Karpas-422 (cell line): ENCODE results near the gene GAK. TPM values are rescaled to one million over a fixed set of nuclear protein-coding genes. Genes with fewer than 3 reads are reported as not detected.
"Not testable (repeated sequence)": the region's sequence is repeated elsewhere in the genome, so short reads cannot be mapped to it uniquely, and the experiment has no call there.

ENCODE experiments used
- DNase-seq: peaks from one replicate; pipeline ENCODE4 v3.0.0-alpha.2; 2015
- H2AFZ ChIP-seq: fragments of 200-600 bp; sonication (generic); 2 replicates; pipeline ENCODE4 v1.6.1; 2014; ENCODE audit warnings: antibody characterized with exemption, low read length, mixed read lengths
- H3K27ac ChIP-seq: fragments of 200-600 bp; sonication (generic); 2 replicates; pipeline ENCODE4 v1.5.1; 2014; ENCODE audit warnings: mild to moderate bottlenecking, low read length, moderate library complexity
- H3K27me3 ChIP-seq: fragments of 200-600 bp; sonication (generic); 2 replicates; pipeline ENCODE4 v1.6.1; 2014; ENCODE audit warnings: low read length, mixed read lengths
- H3K36me3 ChIP-seq: fragments of 200-600 bp; sonication (generic); 2 replicates; pipeline ENCODE4 v1.6.1; 2014; ENCODE audit warnings: low read length, mixed read lengths; ENCODE audit not compliant: insufficient read depth
- H3K4me1 ChIP-seq: fragments of 200-600 bp; sonication (generic); 2 replicates; pipeline ENCODE4 v1.6.1; 2014; ENCODE audit warnings: mild to moderate bottlenecking, low read length, mixed read lengths
- H3K4me2 ChIP-seq: fragments of 200-600 bp; sonication (generic); 2 replicates; pipeline ENCODE4 v1.6.1; 2014; ENCODE audit warnings: low read length, low read depth, mild to moderate bottlenecking; ENCODE audit not compliant: poor library complexity, severe bottlenecking
- H3K4me3 ChIP-seq: fragments of 200-600 bp; sonication (generic); 2 replicates; pipeline ENCODE4 v1.5.1; 2014; ENCODE audit warnings: mild to moderate bottlenecking, antibody characterized with exemption, low read length, mixed read lengths
- H3K79me2 ChIP-seq: fragments of 200-600 bp; sonication (generic); 2 replicates; pipeline ENCODE4 v1.6.1; 2014; ENCODE audit warnings: mild to moderate bottlenecking, low read length, mixed read lengths
- H3K9ac ChIP-seq: fragments of 200-600 bp; sonication (generic); 2 replicates; pipeline ENCODE4 v1.6.0; 2014; ENCODE audit warnings: low read length
- H3K9me2 ChIP-seq: fragments of 200-600 bp; sonication (generic), shearing (Covaris generic); replicated peaks from 2 replicates; pipeline ENCODE4 v1.6.0; 2014; ENCODE audit warnings: mild to moderate bottlenecking, low read length, moderate library complexity; ENCODE audit not compliant: insufficient read depth
- H3K9me3 ChIP-seq: fragments of 300-700, 200-600 bp; sonication (generic); 2 replicates; pipeline ENCODE4 v1.6.1; 2014; ENCODE audit warnings: low read length, mixed read lengths
- H4K20me1 ChIP-seq: fragments of 200-600 bp; sonication (generic); 2 replicates; pipeline ENCODE4 v1.6.1; 2014; ENCODE audit warnings: mild to moderate bottlenecking, antibody characterized with exemption, low read length, low read depth; ENCODE audit not compliant: insufficient read depth
- total RNA-seq: library from RNA; depleted of rRNA; stranded (reverse); fragments of >200 nt; shearing (Covaris generic); gene quantifications from 2 replicates; pipeline ENCODE4 v1.2.3, GENCODE V29; 2014; ENCODE audit warnings: low replicate concordance

The GAK gene
- total RNA-seq, 1 experiment from 2014 or later, result 48.8 TPM

DNA sequence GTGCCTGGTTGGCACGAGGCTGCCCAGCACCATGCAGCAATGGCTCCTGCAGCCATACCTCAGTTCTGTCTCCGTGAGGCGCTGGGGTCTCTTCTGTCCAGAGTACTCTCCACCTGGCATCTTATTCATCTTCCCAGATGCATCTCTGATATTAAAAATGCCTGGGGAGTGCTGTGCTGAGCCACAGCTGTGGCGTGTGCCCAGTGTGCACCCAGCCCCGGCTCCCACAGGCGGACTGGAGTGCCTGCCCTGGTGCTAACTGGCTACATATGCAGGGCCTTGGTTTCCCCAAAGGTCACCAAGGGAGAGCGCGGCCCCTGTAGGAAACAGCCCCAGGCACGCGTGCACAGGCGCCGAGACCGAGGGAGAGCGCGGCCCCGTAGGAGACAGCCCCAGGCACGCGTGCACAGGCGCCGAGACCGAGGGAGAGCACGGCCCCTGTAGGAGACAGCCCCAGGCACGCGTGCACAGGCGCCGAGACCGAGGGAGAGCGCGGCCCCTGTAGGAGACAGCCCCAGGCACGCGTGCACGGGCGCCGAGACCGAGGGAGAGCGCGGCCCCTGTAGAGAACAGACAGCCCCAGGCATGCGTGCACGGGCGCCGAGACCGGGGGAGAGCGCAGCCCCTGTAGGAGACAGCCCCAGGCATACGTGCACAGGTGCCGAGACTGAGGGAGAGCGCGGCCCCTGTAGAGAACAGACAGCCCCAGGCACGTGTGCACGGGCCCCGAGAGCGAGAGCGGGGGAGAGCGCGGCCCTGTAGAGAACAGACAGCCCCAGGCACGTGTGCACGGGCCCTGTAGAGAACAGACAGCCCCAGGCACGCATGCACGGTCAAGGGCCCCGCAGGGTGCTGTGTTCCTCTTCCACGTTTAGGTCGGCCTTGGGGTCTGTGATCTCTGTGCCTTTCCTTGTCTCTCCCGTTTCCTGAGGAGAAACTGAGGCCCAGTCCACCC lies 14.7 kb upstream of the GAK start:
- DNase-seq, result no peak
- H3K4me2 ChIP-seq, result no peak overlapping the region
- no peak overlapping the region for H3K4me3 ChIP-seq
- no peaks in the 10 kb centered on the region for H3K9me2 ChIP-seq
- no peak overlapping the region for H3K27ac ChIP-seq
- no peaks in the 10 kb centered on the region for H3K36me3 ChIP-seq
- H3K27me3 ChIP-seq, result no peaks in the 10 kb centered on the region
- H3K9ac ChIP-seq, result no peak overlapping the region
- H3K4me1 ChIP-seq, result no peaks in the 10 kb centered on the region
- no peaks in the 10 kb centered on the region for H3K79me2 ChIP-seq
- H2AFZ ChIP-seq, result no peak overlapping the region
- no peaks in the 10 kb centered on the region for H3K9me3 ChIP-seq
- H4K20me1 ChIP-seq, result peaks cover 5% of the 10 kb centered on the region; the same call in 1 of the 2 replicates

DNA sequence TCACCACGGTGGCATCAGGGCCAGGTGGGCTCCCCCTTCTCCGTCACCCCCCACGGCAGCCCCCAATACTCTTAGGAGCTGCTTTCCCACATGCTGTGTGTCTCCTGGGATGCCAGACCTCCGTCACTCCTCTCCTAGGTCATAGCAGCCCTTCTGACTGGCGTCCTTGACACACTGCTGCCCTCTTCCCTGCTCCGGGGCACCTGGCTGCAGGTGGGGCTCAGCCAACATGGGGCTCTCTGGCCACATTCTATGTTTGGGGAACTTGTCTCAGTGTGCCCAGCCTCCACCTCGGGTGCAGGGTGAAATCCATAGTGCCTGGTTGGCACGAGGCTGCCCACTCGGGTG lies 14.0 kb upstream of the GAK start:
- H3K9me2 ChIP-seq, result no peaks in the 10 kb centered on the region
- no peak overlapping the region for H2AFZ ChIP-seq
- peaks cover 5% of the 10 kb centered on the region; the same call in 1 of the 2 replicates for H4K20me1 ChIP-seq
- H3K9me3 ChIP-seq, result no peaks in the 10 kb centered on the region
- H3K4me2 ChIP-seq, result no peak overlapping the region
- H3K27ac ChIP-seq, result no peak overlapping the region
- no peaks in the 10 kb centered on the region for H3K4me1 ChIP-seq
- no peaks in the 10 kb centered on the region for H3K36me3 ChIP-seq
- H3K27me3 ChIP-seq, result no peaks in the 10 kb centered on the region
- no peak overlapping the region for H3K4me3 ChIP-seq
- no peak for DNase-seq
- H3K79me2 ChIP-seq, result no peaks in the 10 kb centered on the region
- no peak overlapping the region for H3K9ac ChIP-seq

DNA sequence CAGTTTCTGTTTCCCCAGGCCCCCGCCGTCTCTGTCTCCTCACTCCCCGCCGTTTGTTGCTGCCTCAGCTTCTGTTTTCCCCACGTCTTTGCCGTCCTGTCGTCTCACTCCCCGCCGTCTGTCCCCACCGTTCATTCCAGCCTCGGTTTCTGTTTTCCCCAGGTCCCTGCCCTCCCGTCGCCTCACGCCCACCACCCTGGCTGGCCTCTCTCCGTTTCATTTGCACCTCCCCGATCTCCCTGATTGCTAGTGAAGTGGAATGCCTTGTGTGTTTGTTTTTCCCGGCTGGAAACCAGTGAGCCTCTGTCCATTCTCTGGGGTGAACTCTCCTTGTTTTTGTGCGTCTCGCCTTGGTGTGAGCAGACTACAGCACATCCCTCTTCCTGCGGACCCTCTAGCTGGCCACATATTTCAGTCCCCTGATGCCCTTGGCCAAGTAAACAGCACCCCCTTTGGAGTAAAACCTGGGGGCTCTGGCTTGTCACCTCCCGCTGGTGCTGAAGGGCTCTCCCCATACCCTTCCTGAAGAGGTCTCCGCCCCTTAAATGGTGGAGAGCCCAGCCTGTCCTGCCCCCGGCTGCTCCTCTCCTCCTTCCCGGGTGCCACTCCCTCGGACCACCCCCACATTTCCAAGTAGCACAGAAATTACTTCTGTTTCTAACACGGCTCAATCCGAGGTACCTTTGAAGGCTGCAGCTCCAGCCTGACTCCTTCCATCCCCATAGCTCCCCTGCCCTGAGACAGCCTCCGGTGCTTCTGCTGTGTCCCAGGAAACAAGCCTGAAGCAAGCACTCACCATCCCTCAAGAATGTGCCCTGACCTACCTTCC lies 13.4 kb upstream of the GAK start:
- H3K27me3 ChIP-seq, result no peaks in the 10 kb centered on the region
- peaks cover under 1% of the 10 kb centered on the region for H3K4me1 ChIP-seq
- H4K20me1 ChIP-seq, result peaks cover 5% of the 10 kb centered on the region; the same call in 1 of the 2 replicates
- no peaks in the 10 kb centered on the region for H3K36me3 ChIP-seq
- no peak overlapping the region for H3K9ac ChIP-seq
- no peak overlapping the region for H3K27ac ChIP-seq
- no peaks in the 10 kb centered on the region for H3K9me3 ChIP-seq
- H3K9me2 ChIP-seq, result no peaks in the 10 kb centered on the region
- no peak for DNase-seq
- no peaks in the 10 kb centered on the region for H3K79me2 ChIP-seq
- H3K4me3 ChIP-seq, result no peak overlapping the region
- no peak overlapping the region for H3K4me2 ChIP-seq
- H2AFZ ChIP-seq, result no peak overlapping the region

DNA sequence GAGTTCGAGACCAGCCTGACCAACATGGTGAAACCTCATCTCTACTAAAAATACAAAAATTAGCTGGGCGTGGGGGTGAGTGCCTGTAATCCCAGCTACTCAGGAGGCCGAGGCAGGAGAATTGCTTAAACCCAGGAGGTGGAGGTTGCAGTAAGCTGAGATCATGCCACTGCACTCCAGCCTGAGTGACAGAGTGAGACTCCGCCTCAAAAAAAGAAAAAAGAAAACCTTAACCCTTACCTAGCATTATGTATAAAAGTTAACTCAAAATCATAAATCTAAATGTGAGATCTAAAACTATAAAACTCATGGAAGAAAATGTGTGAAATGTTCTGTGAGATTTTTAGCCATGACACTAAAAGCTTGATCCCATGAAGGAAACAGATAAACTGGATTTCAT lies 7.4 kb upstream of the GAK start:
- not testable (repeated sequence) for H3K4me3 ChIP-seq, H4K20me1 ChIP-seq, H3K79me2 ChIP-seq, H3K27me3 ChIP-seq, H3K27ac ChIP-seq, H3K9ac ChIP-seq, H3K9me3 ChIP-seq, DNase-seq, H3K36me3 ChIP-seq, H3K9me2 ChIP-seq, H2AFZ ChIP-seq, H3K4me2 ChIP-seq
- H3K4me1 ChIP-seq, result peaks cover 28% of the 10 kb centered on the region

DNA sequence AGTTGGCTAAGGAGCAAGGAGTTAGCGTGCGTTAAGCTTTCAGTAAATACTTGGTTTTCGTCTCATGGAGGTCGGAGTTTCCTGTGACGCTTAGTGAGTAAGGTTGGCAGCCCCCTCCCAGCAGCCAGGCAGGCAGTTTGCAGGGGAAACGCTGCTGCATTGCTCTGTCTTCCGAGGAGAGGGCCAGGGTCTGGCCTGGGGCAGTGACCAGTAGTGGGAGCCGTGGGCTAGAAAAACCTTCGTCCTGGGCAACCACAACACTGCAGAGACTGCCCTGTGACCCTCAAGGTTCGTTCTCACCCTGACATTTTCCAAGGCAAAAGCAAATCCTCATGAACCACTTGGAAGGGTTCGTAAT lies 576 bp upstream of the GAK start:
- Histone ChIP-seq H3K27ac (no peak overlapping the region), H3K4me2 (peak overlapping the region; percentile 90), H3K27me3 (no peaks in the 10 kb centered on the region), H3K4me3 (peak overlapping the region; percentile 75), H2AFZ (peak overlapping the region; percentile 56; the same call in 1 of the 2 replicates), H3K9me2 (no peaks in the 10 kb centered on the region), H4K20me1 (peaks cover 31% of the 10 kb centered on the region), H3K36me3 (no peaks in the 10 kb centered on the region), H3K4me1 (peaks cover 49% of the 10 kb centered on the region), H3K79me2 (peaks cover 43% of the 10 kb centered on the region), H3K9ac (peak overlapping the region; percentile 97), H3K9me3 (no peaks in the 10 kb centered on the region)
- no peak for DNase-seq

DNA sequence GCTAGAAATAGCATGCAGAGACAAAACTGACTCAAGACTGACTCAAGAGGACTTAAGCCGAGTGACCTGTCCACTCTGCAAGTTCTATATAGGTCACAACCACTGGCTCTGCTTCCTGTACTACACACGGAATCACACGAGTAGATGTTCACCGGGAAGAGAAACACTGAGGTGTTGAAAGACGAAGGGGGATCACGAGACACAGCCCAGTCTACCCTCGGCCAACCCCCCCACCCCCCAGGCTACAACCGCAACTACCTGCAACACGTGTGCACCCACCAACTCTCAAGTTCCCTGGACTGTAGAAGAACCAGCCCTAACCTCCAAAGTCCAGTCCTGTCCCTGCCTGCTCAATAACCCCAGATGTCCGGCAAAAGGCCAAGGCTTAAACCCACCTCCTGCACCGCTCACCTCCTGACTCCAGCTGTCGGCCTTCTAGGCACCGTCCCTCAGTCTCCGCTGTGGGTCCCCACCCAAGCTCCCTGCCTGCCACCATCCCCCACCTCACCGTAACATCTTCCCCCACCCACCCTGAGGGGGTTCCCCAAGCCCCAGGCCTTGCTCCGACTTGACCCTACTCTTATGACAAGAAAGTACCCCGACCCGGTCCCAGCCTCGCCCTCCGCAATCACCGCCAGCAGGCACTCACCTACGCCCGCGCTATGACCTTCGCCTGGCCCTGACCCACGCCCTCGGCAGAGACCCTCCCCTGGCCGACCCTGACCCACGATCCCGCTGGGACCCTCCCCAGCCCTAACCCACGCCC lies 739 bp downstream of the GAK start:
- peaks cover 47% of the 10 kb centered on the region for H3K79me2 ChIP-seq
- H3K9me2 ChIP-seq, result no peaks in the 10 kb centered on the region
- peak overlapping the region; percentile 75 for H3K4me3 ChIP-seq
- DNase-seq, result no peak
- H3K27me3 ChIP-seq, result no peaks in the 10 kb centered on the region
- no peaks in the 10 kb centered on the region for H3K36me3 ChIP-seq
- peak overlapping the region; percentile 53; the same call in 1 of the 2 replicates for H3K27ac ChIP-seq
- peak overlapping the region; percentile 90 for H3K4me2 ChIP-seq
- peak overlapping the region; percentile 97 for H3K9ac ChIP-seq
- H3K9me3 ChIP-seq, result no peaks in the 10 kb centered on the region
- peaks cover 42% of the 10 kb centered on the region for H3K4me1 ChIP-seq
- peaks cover 33% of the 10 kb centered on the region for H4K20me1 ChIP-seq
- H2AFZ ChIP-seq, result peak overlapping the region; percentile 59; the same call in 1 of the 2 replicates

DNA sequence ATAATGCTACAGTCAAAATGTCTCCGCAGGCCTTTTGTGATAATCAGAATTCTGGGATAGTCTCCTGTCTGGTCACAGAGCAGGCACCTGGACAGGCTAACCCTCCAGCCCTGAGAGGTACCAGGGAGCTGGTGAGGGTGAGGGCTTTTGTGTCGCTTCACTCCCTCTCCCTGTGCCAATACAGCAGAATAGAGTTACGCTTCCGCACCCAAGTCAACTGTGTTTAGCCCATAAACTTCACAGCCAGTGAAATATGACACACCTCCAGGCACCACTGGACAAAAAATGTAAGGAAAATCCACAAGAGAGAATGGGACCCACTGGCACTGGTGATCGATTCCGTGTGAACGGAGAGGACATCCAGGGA lies 1.3 kb downstream of the GAK start:
- Histone ChIP-seq H3K27ac (0 out of 2 replicates have a peak overlapping the region, but pooled peaks have one; percentile 2), H3K4me1 (peaks cover 37% of the 10 kb centered on the region), H3K27me3 (no peaks in the 10 kb centered on the region), H3K9me3 (no peaks in the 10 kb centered on the region), H3K9me2 (no peaks in the 10 kb centered on the region), H3K36me3 (no peaks in the 10 kb centered on the region), H3K79me2 (peaks cover 53% of the 10 kb centered on the region), H3K9ac (peak overlapping the region; percentile 97), H2AFZ (no peak overlapping the region), H3K4me3 (peak overlapping the region; percentile 75), H4K20me1 (peaks cover 39% of the 10 kb centered on the region), H3K4me2 (peak overlapping the region; percentile 90)
- no peak for DNase-seq
